DND-41 (cell line): ENCODE data around the gene CNDP2.

Source experiments
- ATAC-seq: fragments of 200-7000 bp; cut with Tn5 transposase; 3 replicates; pipeline ENCODE4 v1.9.1; 2021; ENCODE audit warnings: low read depth; ENCODE audit not compliant: insufficient read depth
- DNase-seq: peaks from one replicate; pipeline ENCODE4 v3.0.0-alpha.2; 2020
- H2AFZ ChIP-seq: 2 replicates; pipeline ENCODE4 v1.6.0; 2012; ENCODE audit warnings: low read depth, low read length
- H3K27ac ChIP-seq: 2 replicates; pipeline ENCODE4 v1.5.1; 2012; ENCODE audit warnings: low read length, inconsistent platforms
- H3K27me3 ChIP-seq: fragments of 200-600 bp; sonication (generic); 2 replicates; pipeline ENCODE4 v1.6.0; 2012; ENCODE audit warnings: low read length, mild to moderate bottlenecking, inconsistent platforms; ENCODE audit not compliant: insufficient read depth, poor library complexity
- H3K36me3 ChIP-seq: 2 replicates; pipeline ENCODE4 v1.5.1; 2012; ENCODE audit warnings: low read length, inconsistent platforms; ENCODE audit not compliant: insufficient read depth
- H3K4me1 ChIP-seq: 2 replicates; pipeline ENCODE4 v1.5.1; 2012; ENCODE audit warnings: mild to moderate bottlenecking, low read length; ENCODE audit not compliant: insufficient read depth
- H3K4me2 ChIP-seq: 2 replicates; pipeline ENCODE4 v1.6.0; 2012; ENCODE audit warnings: mild to moderate bottlenecking, moderate library complexity, low read length, inconsistent platforms; ENCODE audit not compliant: insufficient read depth
- H3K4me3 ChIP-seq, 2 experiments: fragments of 200-600 bp in 1 of 2; shearing (Covaris generic) in 1 of 2; 2 replicates each; pipeline ENCODE4 v1.5.1; 2012 to 2016; ENCODE audit warnings: inconsistent platforms in 2 of 2, low read length in 2 of 2, mild to moderate bottlenecking in 2 of 2, low read depth in 1 of 2, moderate library complexity in 1 of 2
- H3K79me2 ChIP-seq: 2 replicates; pipeline ENCODE4 v1.6.0; 2012; ENCODE audit warnings: low read length, inconsistent platforms; ENCODE audit not compliant: insufficient read depth
- H3K9ac ChIP-seq: 2 replicates; pipeline ENCODE4 v1.6.0; 2012; ENCODE audit warnings: low read depth, mild to moderate bottlenecking, inconsistent platforms, low read length, moderate library complexity
- H3K9me3 ChIP-seq: 2 replicates; pipeline ENCODE4 v1.5.1; 2012; ENCODE audit warnings: low read length, moderate library complexity, mild to moderate bottlenecking, inconsistent platforms; ENCODE audit not compliant: insufficient read depth, severe bottlenecking
- H4K20me1 ChIP-seq: 2 replicates; pipeline ENCODE4 v1.6.0; 2012; ENCODE audit warnings: low read length; ENCODE audit not compliant: insufficient read depth
- EZH2 ChIP-seq: IDR thresholded peaks from 3 replicates; pipeline ENCODE4 v1.6.1; 2012; ENCODE audit warnings: borderline replicate concordance, low read depth, mild to moderate bottlenecking, moderate library complexity, low read length, inconsistent platforms; ENCODE audit not compliant: severe bottlenecking
- TF ChIP-seq, protein P1 (sequence below): IDR thresholded peaks from 2 replicates; pipeline ENCODE4 v1.5.1; 2012; ENCODE audit warnings: borderline replicate concordance, low read length, moderate library complexity, mild to moderate bottlenecking; ENCODE audit not compliant: poor library complexity, severe bottlenecking; ENCODE audit errors: extremely low read depth

Gene CNDP2

DNA sequence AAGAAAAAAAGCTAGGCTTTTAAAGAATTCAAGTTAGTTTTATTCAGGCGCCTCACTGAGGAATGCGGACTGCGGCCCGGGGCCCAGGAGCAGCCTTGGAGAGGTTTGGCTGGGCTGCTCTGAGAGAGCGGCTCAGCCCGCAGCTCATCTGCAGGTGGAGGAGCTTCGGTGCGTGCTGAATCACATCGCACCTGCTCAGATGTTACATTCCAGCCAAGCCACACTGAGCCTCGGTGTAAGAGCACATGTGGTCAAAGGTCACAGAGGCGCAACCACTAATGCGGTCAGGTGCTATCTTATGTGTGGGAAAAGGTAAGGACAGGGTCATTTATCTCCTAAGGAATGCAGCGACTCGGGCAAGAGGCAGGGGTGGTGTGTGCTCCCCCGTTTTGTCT lies 21.1 kb downstream of the CNDP2 start:
- ATAC-seq: no peak
- Histone ChIP-seq H3K9ac (no peak overlapping the region), H3K4me2 (no peak overlapping the region), H3K4me3 (no peak overlapping the region), H3K36me3 (peaks cover 87% of the 10 kb centered on the region), H3K27me3 (no peaks in the 10 kb centered on the region), H4K20me1 (peaks cover 29% of the 10 kb centered on the region), H3K79me2 (no peaks in the 10 kb centered on the region), H3K4me1 (no peaks in the 10 kb centered on the region), H3K9me3 (no peaks in the 10 kb centered on the region), H3K27ac (no peak overlapping the region), H2AFZ (no peak overlapping the region)
- no peak for DNase-seq
- TF ChIP-seq, protein P1, sequence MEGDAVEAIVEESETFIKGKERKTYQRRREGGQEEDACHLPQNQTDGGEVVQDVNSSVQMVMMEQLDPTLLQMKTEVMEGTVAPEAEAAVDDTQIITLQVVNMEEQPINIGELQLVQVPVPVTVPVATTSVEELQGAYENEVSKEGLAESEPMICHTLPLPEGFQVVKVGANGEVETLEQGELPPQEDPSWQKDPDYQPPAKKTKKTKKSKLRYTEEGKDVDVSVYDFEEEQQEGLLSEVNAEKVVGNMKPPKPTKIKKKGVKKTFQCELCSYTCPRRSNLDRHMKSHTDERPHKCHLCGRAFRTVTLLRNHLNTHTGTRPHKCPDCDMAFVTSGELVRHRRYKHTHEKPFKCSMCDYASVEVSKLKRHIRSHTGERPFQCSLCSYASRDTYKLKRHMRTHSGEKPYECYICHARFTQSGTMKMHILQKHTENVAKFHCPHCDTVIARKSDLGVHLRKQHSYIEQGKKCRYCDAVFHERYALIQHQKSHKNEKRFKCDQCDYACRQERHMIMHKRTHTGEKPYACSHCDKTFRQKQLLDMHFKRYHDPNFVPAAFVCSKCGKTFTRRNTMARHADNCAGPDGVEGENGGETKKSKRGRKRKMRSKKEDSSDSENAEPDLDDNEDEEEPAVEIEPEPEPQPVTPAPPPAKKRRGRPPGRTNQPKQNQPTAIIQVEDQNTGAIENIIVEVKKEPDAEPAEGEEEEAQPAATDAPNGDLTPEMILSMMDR: no peak
- no peak for TF ChIP-seq EZH2

GRCh38 chr18:74518456-74519295 lies 22.5 kb downstream of the CNDP2 start:
- peaks cover 22% of the 10 kb centered on the region for H4K20me1 ChIP-seq

GRCh38 chr18:74519320-74520095 lies 23.3 kb downstream of the CNDP2 start:
- TF ChIP-seq, protein P1: no peak
- TF ChIP-seq EZH2: no peak
- peaks cover 66% of the 10 kb centered on the region for H3K36me3 ChIP-seq

More at GRCh38 chr18:74518456-74519295, 22.5 kb downstream of the CNDP2 start:
- no peak overlapping the region for H3K27ac ChIP-seq
- TF ChIP-seq, protein P1: no peak
- no peak for TF ChIP-seq EZH2
- H3K4me1 ChIP-seq: no peaks in the 10 kb centered on the region
- no peak overlapping the region for H3K9ac ChIP-seq
- ATAC-seq (no peak), DNase-seq (no peak)
- H3K36me3 ChIP-seq: peaks cover 72% of the 10 kb centered on the region
- no peaks in the 10 kb centered on the region for H3K79me2 ChIP-seq
- no peak overlapping the region for H2AFZ ChIP-seq
- H3K4me2 ChIP-seq: no peak overlapping the region
- no peaks in the 10 kb centered on the region for H3K27me3 ChIP-seq
- no peaks in the 10 kb centered on the region for H3K9me3 ChIP-seq
- H3K4me3 ChIP-seq: no peak overlapping the region

More at GRCh38 chr18:74519320-74520095, 23.3 kb downstream of the CNDP2 start:
- Histone ChIP-seq H4K20me1 (peaks cover 21% of the 10 kb centered on the region), H3K79me2 (no peaks in the 10 kb centered on the region), H3K4me2 (no peak overlapping the region), H3K9ac (no peak overlapping the region), H3K9me3 (no peaks in the 10 kb centered on the region), H3K27me3 (no peaks in the 10 kb centered on the region), H3K4me1 (no peaks in the 10 kb centered on the region), H3K4me3 (no peak overlapping the region), H2AFZ (no peak overlapping the region), H3K27ac (no peak overlapping the region)
- ATAC-seq (no peak), DNase-seq (no peak)
